ENCODE measurements around the gene NLRP3.

GRCh38 chr1:247367786-247368422 is 48.1 kb upstream of the NLRP3 start:
- no peak for TF ChIP-seq SIN3A (IDR thresholded peaks at IDR 0.05; ENCODE audit: borderline replicate concordance, low read depth, low read length)
- TF ChIP-seq POLR2AphosphoS5 (IDR thresholded peaks at IDR 0.05; ENCODE audit: low read depth, low read length): no peak
- TF ChIP-seq, protein P1, sequence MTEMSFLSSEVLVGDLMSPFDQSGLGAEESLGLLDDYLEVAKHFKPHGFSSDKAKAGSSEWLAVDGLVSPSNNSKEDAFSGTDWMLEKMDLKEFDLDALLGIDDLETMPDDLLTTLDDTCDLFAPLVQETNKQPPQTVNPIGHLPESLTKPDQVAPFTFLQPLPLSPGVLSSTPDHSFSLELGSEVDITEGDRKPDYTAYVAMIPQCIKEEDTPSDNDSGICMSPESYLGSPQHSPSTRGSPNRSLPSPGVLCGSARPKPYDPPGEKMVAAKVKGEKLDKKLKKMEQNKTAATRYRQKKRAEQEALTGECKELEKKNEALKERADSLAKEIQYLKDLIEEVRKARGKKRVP (CRISPR knock-in tag; IDR thresholded peaks at IDR 0.05): no peak
- no peak for TF ChIP-seq ZBTB44 (CRISPR knock-in tag; IDR thresholded peaks at IDR 0.05)

All from HepG2 (cell line).